ENCODE measurements around the gene EBNA1BP2.

DNA sequence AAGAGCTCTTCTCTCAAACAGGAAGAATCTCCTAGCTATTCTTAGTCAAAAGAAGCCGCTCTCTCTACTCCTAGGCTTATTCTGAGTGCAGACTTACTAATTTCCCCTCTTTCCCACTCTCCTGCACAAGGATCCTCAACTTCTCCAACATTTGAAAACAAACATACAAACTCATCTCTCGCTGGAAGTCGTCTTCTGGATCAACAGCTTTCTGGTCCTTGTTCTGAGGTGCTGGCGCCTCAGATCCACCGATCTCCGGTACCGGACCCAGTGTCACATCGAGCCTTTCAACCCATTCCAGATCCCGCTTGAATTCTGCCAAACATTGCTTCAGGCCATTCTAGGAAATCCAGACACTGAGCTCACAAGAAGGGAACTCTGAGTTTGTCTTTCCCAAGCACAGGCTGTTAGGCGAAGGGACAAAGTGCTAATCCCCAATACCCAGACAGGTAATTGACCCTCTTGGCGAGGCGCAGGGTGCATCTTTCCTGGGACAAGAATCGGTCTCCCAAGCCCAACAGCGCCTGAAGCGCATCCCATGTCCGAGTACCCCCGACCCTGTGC is 696 bp downstream of the EBNA1BP2 start:
- TF ChIP-seq CTCF (conservative IDR thresholded peaks at IDR 0.05; ENCODE audit: low read depth, low read length) (no peak), ELK1 (IDR thresholded peaks at IDR 0.05; ENCODE audit: borderline replicate concordance, low read depth, low read length) (no peak), MAZ (IDR thresholded peaks at IDR 0.05; ENCODE audit: borderline replicate concordance, low read depth, low read length) (no peak)

All from IMR-90 (cell line).